HG02763 (cell line): ENCODE results near the gene DCTD.

ENCODE experiments used
- ATAC-seq: cut with Tn5 transposase; IDR thresholded peaks from one replicate; pipeline ENCODE4 v1.9.1; 2021; ENCODE audit warnings: mild to moderate bottlenecking, moderate library complexity; ENCODE audit not compliant: unreplicated experiment

DCTD gene

GRCh38 chr4:182917182-182918043 is at the start of gene DCTD:
TSS of gene DCTD (minus strand) at chr4:182917386. CDS start at chr4:182915568, 1,818 bp downstream.
- peak; percentile 81 for ATAC-seq

GRCh38 chr4:182960746-182961145 is 43.6 kb upstream of the DCTD start:
- no peak for ATAC-seq

- ATAC-seq, result no peak
These were observed 43.0 kb upstream of the DCTD start for GRCh38 chr4:182960228-182960627.

- no peak for ATAC-seq
These were observed 38.2 kb upstream of the DCTD start for GRCh38 chr4:182955411-182955810.

GRCh38 chr4:182944484-182945213 is 27.5 kb upstream of the DCTD start:
- ATAC-seq, result no peak

- ATAC-seq, result no peak
These were observed 22.5 kb upstream of the DCTD start for GRCh38 chr4:182939680-182940079.

- peak; percentile 96 for ATAC-seq
These were observed 21.0 kb upstream of the DCTD start for GRCh38 chr4:182938205-182938645.

- ATAC-seq, result peak; percentile 9
These were observed 20.4 kb upstream of the DCTD start for GRCh38 chr4:182937268-182938204.

- no peak for ATAC-seq
These were observed 15.5 kb upstream of the DCTD start for GRCh38 chr4:182932651-182933050.

GRCh38 chr4:182931691-182932345 is 14.6 kb upstream of the DCTD start:
- no peak for ATAC-seq

GRCh38 chr4:182930889-182931288 is 13.7 kb upstream of the DCTD start:
- no peak for ATAC-seq

GRCh38 chr4:182929296-182929695 is 12.1 kb upstream of the DCTD start:
- no peak for ATAC-seq

- ATAC-seq, result no peak
These were observed 10.9 kb upstream of the DCTD start for GRCh38 chr4:182928061-182928460.

- no peak for ATAC-seq
These were observed 10.3 kb upstream of the DCTD start for GRCh38 chr4:182927505-182927904.

- ATAC-seq, result no peak
These were observed 8.7 kb upstream of the DCTD start for GRCh38 chr4:182925855-182926254.

GRCh38 chr4:182925298-182925757 is 8.1 kb upstream of the DCTD start:
- ATAC-seq, result peak; percentile 99

- no peak for ATAC-seq
These were observed 7.3 kb upstream of the DCTD start for GRCh38 chr4:182924497-182924896.

GRCh38 chr4:182923796-182924340 is 6.7 kb upstream of the DCTD start:
- no peak for ATAC-seq

GRCh38 chr4:182923366-182923765 is 6.2 kb upstream of the DCTD start:
- no peak for ATAC-seq
